Measurements from ENCODE around the gene UROD. TPM values are rescaled to one million over a fixed set of nuclear protein-coding genes. Genes with fewer than 3 reads are reported as not detected.

The UROD gene
- total RNA-seq, 1 experiment from 2014 or later: 92.2 TPM

DNA sequence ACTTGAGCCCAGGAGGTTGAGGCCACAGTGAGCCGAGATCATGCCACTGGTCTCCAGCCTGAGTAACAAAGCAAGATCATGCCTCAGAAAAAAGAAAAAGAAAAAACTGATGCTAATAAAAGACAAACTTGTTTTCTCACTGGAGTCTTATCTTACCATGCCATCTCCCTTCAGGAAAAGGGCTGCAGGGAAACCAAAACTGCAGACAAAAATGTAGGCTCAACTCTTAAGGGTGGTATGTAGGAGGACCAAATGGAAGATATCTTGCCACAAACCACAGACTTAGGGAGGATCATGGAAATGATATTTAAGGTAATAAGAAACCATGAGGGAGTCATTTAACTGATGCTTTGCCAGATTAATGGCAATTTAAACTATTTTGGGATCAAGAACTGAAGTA lies 32.9 kb downstream of the UROD start:
- H3K36me3 Mint-ChIP-seq (ENCODE audit: insufficient read depth in 1 of 3, low read depth in 3 of 3): no peaks in the 10 kb centered on the region
- H3K4me2 ChIP-seq (ENCODE audit: insufficient read depth, insufficient read length, low read length): no peak overlapping the region
- no peak overlapping the region for H2BK120ac ChIP-seq (ENCODE audit: low read depth, low read length, poor library complexity, severe bottlenecking)
- H2BK20ac ChIP-seq (ENCODE audit: low read depth, low read length, poor library complexity, severe bottlenecking): no peak overlapping the region
- H3K9me3 Mint-ChIP-seq: no peaks in the 10 kb centered on the region
- no peak overlapping the region for H3K56ac ChIP-seq (ENCODE audit: insufficient read length, low read depth, low read length)
- H3K23me2 ChIP-seq (ENCODE audit: insufficient read length, low read depth, low read length, poor library complexity, severe bottlenecking): no peaks in the 10 kb centered on the region
- H3K4me1 Mint-ChIP-seq: peaks cover 6% of the 10 kb centered on the region in 2 experiments
- no peak overlapping the region for H3K18ac ChIP-seq (ENCODE audit: insufficient read length, low read depth, low read length)
- H3K4ac ChIP-seq (ENCODE audit: low read depth, low read length): no peak overlapping the region
- H2BK15ac ChIP-seq (ENCODE audit: low read depth, low read length): no peak overlapping the region
- no peaks in the 10 kb centered on the region for H3K9me3 ChIP-seq (ENCODE audit: control insufficient read depth, low read depth, low read length)
- no peak overlapping the region for H4K8ac ChIP-seq (replicated peaks; ENCODE audit: insufficient read length, low read depth, low read length)
- H3K27me3 ChIP-seq (ENCODE audit: insufficient read depth, low read length): no peaks in the 10 kb centered on the region
- no peak overlapping the region for H3T11ph ChIP-seq (ENCODE audit: low read length)
- no CpG with 5 or more reads among the region's 1 CpG for WGBS (ENCODE audit: extremely low coverage, insufficient read length, low lambda C conversion rate)
- no peaks in the 10 kb centered on the region for H3K79me1 ChIP-seq (ENCODE audit: insufficient read depth, low read depth, low read length, poor library complexity, severe bottlenecking)
- H3K79me2 ChIP-seq (ENCODE audit: insufficient read depth, low read length): no peaks in the 10 kb centered on the region
- H2AK5ac ChIP-seq (ENCODE audit: insufficient read length, low read length): no peak overlapping the region
- H3K27ac Mint-ChIP-seq: no peak overlapping the region
- no peak overlapping the region for H3K14ac ChIP-seq (ENCODE audit: insufficient read depth, low read length)
- H2BK5ac ChIP-seq (ENCODE audit: insufficient read length, low read length): no peak overlapping the region
- DNase-seq: no peak
- peaks cover 2% of the 10 kb centered on the region; the same call in 1 of the 2 replicates for H3K4me1 ChIP-seq (ENCODE audit: insufficient read depth, low read length)
- no peaks in the 10 kb centered on the region for H3K27me3 Mint-ChIP-seq (ENCODE audit: low read depth)
- H2AFZ ChIP-seq (ENCODE audit: low read length): no peak overlapping the region
- H3K9ac ChIP-seq (ENCODE audit: extremely low read depth, insufficient read length, low read length): no peak overlapping the region
- H2BK12ac ChIP-seq (ENCODE audit: insufficient read length, low read depth, low read length): no peak overlapping the region
- H4K91ac ChIP-seq (ENCODE audit: insufficient read length, low read depth, low read length): no peak overlapping the region
- no peak overlapping the region for H3K23ac ChIP-seq (ENCODE audit: insufficient read length, low read depth, low read length)
- H3K27ac ChIP-seq (ENCODE audit: insufficient read length, low read depth, low read length): no peak overlapping the region
- no peaks in the 10 kb centered on the region for H4K20me1 ChIP-seq (ENCODE audit: control insufficient read depth, insufficient read depth, insufficient read length)
- H3K4me3 Mint-ChIP-seq: no peak overlapping the region
- no peak overlapping the region for H4K5ac ChIP-seq (ENCODE audit: insufficient read length, low read depth, low read length)
- TF ChIP-seq, protein P1, sequence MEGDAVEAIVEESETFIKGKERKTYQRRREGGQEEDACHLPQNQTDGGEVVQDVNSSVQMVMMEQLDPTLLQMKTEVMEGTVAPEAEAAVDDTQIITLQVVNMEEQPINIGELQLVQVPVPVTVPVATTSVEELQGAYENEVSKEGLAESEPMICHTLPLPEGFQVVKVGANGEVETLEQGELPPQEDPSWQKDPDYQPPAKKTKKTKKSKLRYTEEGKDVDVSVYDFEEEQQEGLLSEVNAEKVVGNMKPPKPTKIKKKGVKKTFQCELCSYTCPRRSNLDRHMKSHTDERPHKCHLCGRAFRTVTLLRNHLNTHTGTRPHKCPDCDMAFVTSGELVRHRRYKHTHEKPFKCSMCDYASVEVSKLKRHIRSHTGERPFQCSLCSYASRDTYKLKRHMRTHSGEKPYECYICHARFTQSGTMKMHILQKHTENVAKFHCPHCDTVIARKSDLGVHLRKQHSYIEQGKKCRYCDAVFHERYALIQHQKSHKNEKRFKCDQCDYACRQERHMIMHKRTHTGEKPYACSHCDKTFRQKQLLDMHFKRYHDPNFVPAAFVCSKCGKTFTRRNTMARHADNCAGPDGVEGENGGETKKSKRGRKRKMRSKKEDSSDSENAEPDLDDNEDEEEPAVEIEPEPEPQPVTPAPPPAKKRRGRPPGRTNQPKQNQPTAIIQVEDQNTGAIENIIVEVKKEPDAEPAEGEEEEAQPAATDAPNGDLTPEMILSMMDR (conservative IDR thresholded peaks at IDR 0.05): no peak

Data from H9 (cell line).